NB4 (cell line): ENCODE results near the gene GRAMD4.

Source experiments
- POLR2A ChIP-seq: IDR thresholded peaks from 2 replicates; pipeline ENCODE4 v1.6.1; 2011; ENCODE audit warnings: mild to moderate bottlenecking; ENCODE audit not compliant: insufficient read length; ENCODE audit errors: extremely low read depth
- TF ChIP-seq, protein P1 (sequence below): IDR thresholded peaks from one replicate; pipeline ENCODE4 v1.5.1; 2012; ENCODE audit warnings: low read depth, low read length

DNA sequence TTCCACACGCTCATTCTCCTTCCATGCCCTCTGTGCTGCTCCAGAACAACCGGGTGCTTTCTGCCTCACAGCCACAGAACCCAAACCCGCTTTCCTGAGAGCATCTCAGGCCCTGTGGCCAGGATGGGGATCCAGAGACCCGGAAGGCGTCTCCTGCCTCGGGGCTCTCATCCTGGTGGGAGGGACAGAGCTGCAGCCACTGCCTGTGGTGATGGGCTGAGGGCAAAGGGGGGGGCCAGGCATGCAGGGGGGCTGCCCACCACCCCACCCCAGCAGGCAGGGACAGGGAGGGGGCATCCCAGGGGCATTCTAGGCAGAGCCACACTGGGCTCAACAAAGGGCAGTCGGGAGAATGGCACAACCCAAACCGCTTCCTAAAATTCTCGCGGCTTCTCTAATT, 76.4 kb downstream of the GRAMD4 start:
- TF ChIP-seq POLR2A, result no peak
- TF ChIP-seq, protein P1, sequence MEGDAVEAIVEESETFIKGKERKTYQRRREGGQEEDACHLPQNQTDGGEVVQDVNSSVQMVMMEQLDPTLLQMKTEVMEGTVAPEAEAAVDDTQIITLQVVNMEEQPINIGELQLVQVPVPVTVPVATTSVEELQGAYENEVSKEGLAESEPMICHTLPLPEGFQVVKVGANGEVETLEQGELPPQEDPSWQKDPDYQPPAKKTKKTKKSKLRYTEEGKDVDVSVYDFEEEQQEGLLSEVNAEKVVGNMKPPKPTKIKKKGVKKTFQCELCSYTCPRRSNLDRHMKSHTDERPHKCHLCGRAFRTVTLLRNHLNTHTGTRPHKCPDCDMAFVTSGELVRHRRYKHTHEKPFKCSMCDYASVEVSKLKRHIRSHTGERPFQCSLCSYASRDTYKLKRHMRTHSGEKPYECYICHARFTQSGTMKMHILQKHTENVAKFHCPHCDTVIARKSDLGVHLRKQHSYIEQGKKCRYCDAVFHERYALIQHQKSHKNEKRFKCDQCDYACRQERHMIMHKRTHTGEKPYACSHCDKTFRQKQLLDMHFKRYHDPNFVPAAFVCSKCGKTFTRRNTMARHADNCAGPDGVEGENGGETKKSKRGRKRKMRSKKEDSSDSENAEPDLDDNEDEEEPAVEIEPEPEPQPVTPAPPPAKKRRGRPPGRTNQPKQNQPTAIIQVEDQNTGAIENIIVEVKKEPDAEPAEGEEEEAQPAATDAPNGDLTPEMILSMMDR, result no peak
